ENCODE results near the gene ZDHHC7. TPM values are rescaled to one million over a fixed set of nuclear protein-coding genes. Genes with fewer than 3 reads are reported as not detected.

The ZDHHC7 gene
- total and polyA plus RNA-seq, 2 of the 8 experiments (the other 6 are each of a cell fraction or from before 2014, with no cell fraction given): 40.5 to 56.3 TPM

DNA sequence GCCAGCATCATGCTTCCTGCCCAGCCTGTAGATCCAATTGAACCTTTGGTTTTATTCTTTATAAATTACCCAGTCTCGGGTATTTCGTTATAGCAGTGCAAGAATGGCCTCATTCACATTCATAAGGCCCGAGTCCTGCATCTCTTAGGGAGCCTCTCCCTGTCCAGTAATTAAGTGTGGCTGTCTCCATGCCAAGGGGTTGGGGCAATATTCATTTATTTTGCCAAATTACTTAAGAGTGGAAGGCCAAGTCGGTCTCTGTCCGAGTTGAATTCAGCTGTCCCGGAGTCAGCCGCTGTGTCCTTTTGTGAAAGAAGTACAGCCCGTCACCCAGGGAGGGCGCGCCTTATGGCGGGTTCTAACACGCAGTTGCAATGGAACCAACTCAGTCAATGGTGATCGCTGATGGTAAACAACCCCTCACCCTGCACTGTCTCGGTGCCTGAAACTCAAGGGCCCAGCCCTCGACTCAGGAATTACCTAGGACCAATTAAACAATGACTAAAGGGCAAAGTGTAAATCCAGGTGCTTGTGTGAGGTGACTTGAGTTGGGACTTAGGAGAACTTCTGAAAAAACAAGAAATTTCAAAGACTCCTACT is 38.5 kb upstream of the ZDHHC7 start (continued):
- TF ChIP-seq CTCF (IDR thresholded peaks at IDR 0.05; ENCODE audit: control extremely low read depth in 1 of 3, insufficient read depth in 1 of 3, low read depth in 1 of 3, low read length in 3 of 3) (no peak), SRF (IDR thresholded peaks at IDR 0.05; ENCODE audit: low read depth, low read length) (no peak), FOSL1 (IDR thresholded peaks at IDR 0.05; ENCODE audit: insufficient read depth, low read depth, low read length) (no peak), EZH2 (IDR thresholded peaks at IDR 0.05; ENCODE audit: low read depth, low read length, severe bottlenecking) (no peak), RBBP5 (IDR thresholded peaks at IDR 0.05; ENCODE audit: borderline replicate concordance, low read depth, low read length) (no peak), ASH2L (IDR thresholded peaks at IDR 0.05; ENCODE audit: low read length) (no peak)
- TF ChIP-seq, protein P1, sequence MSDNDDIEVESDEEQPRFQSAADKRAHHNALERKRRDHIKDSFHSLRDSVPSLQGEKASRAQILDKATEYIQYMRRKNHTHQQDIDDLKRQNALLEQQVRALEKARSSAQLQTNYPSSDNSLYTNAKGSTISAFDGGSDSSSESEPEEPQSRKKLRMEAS (IDR thresholded peaks at IDR 0.05): no peak

Data from H1 (cell line).